HG02840 (cell line): ENCODE results near the gene DSCAML1.
"Not testable (repeated sequence)": the region's sequence is repeated elsewhere in the genome, so short reads cannot be mapped to it uniquely, and the experiment has no call there.

ENCODE experiments used
- ATAC-seq: cut with Tn5 transposase; IDR thresholded peaks from one replicate; pipeline ENCODE4 v1.9.1; 2021; ENCODE audit warnings: mild to moderate bottlenecking, moderate library complexity, moderate number of reproducible peaks; ENCODE audit not compliant: unreplicated experiment, low FRiP score

DSCAML1 gene

GRCh38 chr11:117409511-117409910 lies 387.5 kb downstream of the DSCAML1 start:
- no peak for ATAC-seq

DNA sequence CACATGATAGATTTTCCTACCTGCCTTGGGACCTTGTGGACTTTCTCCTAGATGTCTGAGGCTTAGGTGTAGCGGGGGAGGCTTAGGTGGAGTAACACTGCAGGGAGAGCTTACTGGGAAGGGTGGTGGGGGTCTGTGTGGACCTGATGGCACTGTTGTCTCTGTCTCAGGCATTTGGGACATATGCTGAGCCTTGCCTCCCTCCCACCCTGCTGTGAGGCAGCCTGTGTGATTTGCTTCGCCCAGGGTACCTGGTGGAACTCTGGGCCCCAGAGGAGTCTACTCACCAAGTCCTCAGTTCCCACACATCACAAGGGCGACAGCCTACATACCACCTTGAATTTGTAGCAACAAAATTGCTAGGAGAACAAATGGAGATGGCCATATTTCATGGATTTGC lies 388.7 kb downstream of the DSCAML1 start:
- ATAC-seq, result no peak

GRCh38 chr11:117407016-117407415 lies 390.0 kb downstream of the DSCAML1 start:
- no peak for ATAC-seq

DNA sequence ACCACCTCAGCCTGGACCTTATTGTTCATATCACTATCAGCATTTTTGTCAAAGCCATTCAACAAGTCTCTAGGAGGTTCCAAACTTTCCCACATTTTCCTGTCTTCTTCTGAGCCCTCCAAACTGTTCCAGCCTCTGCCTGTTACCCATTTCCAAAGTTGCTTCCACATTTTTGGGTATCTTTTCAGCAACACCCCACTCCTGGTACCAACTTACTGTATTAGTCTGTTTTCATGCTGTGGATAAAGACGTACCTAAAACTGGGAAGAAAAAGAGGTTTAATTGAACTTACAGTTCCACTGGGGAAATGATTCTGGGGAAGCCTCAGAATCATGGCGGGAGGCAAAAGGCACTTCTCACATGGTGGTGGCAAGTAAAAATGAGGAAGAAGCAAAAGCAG lies 391.1 kb downstream of the DSCAML1 start:
- ATAC-seq, result not testable (repeated sequence)

DNA sequence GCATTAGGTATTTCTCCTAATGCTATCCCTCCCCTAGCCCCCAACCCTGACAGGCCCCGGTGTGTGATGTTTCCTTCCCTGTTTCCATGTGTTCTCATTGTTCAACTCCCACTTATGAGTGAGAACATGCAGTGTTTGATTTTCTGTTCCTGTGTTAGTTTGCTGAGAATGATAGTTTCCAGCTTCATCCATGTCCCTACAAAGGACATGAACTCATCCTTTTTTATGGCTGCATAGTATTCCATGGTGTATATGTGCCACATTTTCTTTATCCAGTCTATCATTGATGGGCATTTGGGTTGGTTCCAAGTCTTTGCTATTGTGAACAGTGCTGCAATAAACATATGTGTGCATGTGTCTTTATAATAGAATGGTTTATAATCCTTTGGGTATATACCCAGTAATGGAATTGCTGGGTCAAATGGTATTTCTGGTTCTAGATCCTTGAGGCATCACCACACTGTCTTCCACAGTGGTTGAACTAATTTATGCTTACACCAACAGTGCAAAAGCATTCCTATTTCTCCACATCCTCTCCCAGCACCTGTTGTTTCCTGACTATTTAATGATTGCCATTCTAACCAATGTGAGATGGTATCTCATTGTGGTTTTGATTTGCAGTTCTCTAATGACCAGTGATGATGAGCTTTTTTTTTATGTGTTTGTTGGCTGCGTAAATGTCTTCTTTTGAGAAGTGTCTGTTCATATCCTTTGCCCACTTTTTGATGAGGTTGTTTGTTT lies 397.7 kb downstream of the DSCAML1 start:
- ATAC-seq, result not testable (repeated sequence)

- not testable (repeated sequence) for ATAC-seq
Measured at GRCh38 chr11:117398618-117399017, 398.4 kb downstream of the DSCAML1 start.

GRCh38 chr11:117396970-117397369 lies 400.0 kb downstream of the DSCAML1 start:
- no peak for ATAC-seq

- ATAC-seq, result no peak
Measured at GRCh38 chr11:117395476-117395875, 401.5 kb downstream of the DSCAML1 start.

- no peak for ATAC-seq
Measured at GRCh38 chr11:117394221-117394925, 402.6 kb downstream of the DSCAML1 start.

DNA sequence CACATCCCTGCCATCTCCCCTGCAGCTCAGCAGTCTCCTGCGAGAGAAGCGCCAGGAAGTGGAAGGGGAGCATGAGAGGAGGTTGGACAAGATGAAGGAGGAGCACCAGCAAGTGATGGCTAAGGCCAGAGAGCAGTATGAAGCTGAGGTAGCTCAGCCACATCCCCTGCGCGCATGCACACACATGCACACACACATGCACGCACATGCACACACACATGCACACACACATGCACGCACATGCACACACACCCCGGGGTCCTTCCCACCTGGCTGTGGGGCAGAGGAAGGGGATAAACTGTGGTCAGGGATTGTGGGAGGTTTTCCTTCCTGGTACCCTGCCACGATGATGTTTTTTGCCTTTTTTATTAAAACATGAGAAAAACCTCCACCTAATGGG lies 404.0 kb downstream of the DSCAML1 start:
- no peak for ATAC-seq

DNA sequence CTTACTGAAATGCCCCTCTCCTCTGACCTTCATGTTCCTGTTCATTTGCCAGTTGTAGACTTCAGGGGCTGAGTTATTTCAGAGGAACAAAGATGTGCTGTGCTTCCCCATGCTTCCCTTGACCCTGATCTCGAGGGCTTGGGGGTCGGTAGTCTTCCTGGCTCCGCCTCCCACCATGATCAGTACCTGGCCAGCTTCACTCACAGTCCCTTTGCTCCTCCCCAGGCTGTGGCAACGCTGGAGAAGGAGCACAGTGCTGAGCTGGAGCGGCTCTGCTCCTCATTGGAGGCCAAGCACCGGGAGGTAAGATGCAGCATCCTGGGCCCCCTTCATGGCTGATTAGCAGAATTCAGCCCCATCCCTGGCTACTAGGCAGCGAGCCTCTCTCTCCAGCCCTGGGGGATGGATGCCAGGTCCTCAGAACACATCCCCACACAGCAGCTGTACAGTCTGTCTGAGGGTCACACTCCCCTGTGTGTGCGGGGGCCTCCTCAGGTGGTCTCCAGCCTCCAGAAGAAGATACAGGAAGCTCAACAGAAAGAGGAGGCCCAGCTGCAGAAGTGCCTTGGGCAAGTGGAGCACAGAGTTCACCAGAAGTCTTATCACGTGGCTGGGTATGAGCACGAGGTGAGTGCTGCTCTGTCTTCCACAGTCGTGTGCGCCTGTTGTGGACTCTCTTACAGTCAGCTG lies 404.9 kb downstream of the DSCAML1 start:
- ATAC-seq, result no peak

- ATAC-seq, result no peak
Measured at GRCh38 chr11:117391181-117391580, 405.8 kb downstream of the DSCAML1 start.

- no peak for ATAC-seq
Measured at GRCh38 chr11:117390743-117391142, 406.3 kb downstream of the DSCAML1 start.

- no peak for ATAC-seq
Measured at GRCh38 chr11:117387992-117388755, 408.8 kb downstream of the DSCAML1 start.

DNA sequence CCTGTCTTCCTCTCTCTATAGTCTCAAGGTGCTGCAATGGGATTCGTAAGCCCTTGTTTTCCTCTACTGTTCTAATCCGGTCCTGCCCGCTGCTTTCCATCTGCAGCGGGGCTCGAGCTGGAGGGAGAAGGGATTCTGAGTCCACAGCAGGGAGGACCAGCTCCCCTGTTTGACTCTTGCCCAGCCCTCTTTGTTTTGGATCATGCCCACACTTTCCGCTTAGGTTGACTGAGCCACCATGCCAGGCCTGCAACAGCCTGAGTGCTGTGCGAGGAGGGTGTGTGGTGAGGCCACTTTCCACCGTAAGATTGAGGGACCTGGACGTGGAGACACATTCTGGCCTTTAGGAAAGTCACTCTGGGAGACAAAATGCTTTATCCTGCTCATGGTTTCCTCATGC lies 411.1 kb downstream of the DSCAML1 start:
- ATAC-seq, result no peak

- ATAC-seq, result no peak
Measured at GRCh38 chr11:117385471-117385870, 411.5 kb downstream of the DSCAML1 start.

DNA sequence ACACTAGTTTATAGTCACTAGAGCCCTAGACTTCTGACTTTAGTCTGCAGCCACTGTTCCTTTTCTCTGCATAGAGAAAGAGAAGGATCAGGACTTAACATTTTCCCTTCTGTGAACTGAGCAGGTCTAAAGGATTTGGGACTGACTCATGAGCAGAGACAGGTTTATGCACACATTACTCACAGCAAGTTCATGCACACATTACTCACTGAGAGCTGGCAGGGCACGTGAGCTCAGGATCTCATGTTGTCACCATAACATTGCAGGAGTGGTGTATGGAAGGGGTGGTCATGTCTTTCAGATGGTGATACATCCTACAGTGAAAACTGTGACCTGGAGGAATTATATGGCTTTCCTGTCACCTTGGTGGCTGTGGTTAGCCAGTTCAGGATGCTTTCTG lies 413.0 kb downstream of the DSCAML1 start:
- ATAC-seq, result no peak

DNA sequence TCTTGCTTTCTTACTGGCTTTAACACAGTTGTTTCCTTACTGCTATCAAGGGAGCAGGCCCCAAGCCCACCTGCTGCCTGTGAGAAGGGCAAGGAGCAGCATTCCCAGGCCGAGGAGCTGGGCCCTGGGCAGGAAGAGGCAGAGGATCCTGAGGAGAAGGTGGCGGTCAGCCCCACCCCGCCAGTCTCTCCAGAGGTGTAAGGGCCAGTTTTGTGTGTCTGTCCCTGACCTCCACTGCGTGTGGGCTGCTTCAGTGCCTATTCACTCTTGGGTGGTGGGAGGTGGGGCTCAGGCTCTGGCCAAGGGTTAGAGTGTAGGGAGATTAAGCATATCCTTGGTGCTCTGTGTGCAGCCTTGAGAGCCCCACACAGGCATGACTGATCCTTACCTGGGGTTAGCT lies 414.3 kb downstream of the DSCAML1 start:
- ATAC-seq, result no peak

DNA sequence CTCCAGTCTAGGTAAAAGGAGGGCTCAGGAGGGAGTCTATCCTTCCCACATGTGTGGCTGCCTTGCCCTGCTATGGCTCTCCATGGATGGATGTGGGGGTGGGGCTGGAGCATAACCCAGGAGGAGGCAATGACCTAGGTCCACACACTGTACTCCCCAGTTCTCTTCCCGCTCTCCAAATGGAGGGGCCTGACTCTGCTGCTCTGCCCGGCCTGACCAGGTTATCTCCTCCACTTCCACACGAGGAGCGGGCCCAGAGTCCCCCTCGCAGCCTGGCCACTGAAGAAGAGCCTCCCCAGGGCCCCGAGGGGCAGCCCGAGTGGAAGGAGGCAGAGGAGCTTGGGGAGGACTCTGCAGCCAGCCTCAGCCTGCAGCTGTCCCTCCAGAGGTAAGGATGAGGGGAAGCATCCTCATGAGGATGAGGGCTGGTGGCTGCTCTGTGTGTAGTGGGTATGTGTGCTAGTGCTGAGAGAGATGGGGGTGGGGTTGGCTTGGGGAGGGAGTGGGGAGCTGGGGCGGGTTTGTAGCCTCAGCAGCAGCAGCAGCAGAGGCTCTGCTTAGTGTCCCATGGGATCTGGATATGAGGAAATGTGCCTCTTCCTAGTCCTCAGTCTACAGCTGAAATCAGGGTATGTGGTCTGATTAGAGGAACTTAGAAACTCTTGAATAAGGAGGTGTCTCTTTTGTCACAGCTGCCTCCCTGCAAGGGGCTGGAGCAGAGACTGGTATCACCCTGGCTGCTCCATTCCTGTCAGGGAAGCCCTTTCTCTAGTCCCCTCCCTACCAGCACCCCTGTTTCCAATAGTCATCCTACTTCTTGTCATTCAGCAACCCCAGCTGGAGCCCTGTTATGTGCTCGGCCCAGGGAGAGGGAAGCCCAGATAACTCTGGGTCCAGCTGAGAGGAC lies 415.3 kb downstream of the DSCAML1 start:
- no peak for ATAC-seq

- no peak for ATAC-seq
Measured at GRCh38 chr11:117380676-117381075, 416.3 kb downstream of the DSCAML1 start.
